Hepatocyte (in vitro differentiated cells): ENCODE results near the gene DBX2.

Experiments
- EZH2 ChIP-seq: fragments of 200-600 bp; sonication (generic); IDR thresholded peaks from 2 replicates; pipeline ENCODE4 v1.6.1; 2016; ENCODE audit warnings: antibody characterized with exemption, mild to moderate bottlenecking, borderline replicate concordance
- EZH2phosphoT487 ChIP-seq: fragments of 200-600 bp; sonication (generic); IDR thresholded peaks from one replicate; pipeline ENCODE4 v1.6.1; 2018; ENCODE audit warnings: antibody characterized with exemption, mild to moderate bottlenecking, low read depth, moderate library complexity; ENCODE audit not compliant: unreplicated experiment, severe bottlenecking
- TF ChIP-seq, protein P1 (sequence below): fragments of 200-600 bp; sonication (generic); IDR thresholded peaks from 2 replicates; pipeline ENCODE4 v1.5.1; 2016; ENCODE audit warnings: antibody characterized with exemption, mild to moderate bottlenecking; ENCODE audit not compliant: poor library complexity

DNA sequence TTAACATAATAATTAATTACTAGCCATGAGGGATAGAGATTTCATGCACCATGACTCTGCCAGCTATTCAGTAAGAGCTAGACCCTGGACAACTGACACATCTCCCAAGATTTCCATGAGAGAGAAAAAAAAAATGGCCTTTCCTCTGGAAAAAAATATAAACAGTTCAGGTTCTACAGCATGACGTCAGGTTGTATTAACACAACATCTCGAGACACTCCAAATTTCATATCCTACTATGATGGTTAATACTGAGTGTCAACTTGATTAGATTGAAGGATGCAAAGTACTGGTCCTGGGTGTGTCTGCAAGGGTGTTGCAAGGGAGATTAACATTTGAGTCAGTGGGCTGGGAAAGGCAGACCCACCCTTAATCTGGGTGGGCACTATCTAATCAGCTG lies 11.1 kb downstream of the DBX2 start:
- TF ChIP-seq, protein P1, sequence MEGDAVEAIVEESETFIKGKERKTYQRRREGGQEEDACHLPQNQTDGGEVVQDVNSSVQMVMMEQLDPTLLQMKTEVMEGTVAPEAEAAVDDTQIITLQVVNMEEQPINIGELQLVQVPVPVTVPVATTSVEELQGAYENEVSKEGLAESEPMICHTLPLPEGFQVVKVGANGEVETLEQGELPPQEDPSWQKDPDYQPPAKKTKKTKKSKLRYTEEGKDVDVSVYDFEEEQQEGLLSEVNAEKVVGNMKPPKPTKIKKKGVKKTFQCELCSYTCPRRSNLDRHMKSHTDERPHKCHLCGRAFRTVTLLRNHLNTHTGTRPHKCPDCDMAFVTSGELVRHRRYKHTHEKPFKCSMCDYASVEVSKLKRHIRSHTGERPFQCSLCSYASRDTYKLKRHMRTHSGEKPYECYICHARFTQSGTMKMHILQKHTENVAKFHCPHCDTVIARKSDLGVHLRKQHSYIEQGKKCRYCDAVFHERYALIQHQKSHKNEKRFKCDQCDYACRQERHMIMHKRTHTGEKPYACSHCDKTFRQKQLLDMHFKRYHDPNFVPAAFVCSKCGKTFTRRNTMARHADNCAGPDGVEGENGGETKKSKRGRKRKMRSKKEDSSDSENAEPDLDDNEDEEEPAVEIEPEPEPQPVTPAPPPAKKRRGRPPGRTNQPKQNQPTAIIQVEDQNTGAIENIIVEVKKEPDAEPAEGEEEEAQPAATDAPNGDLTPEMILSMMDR: no peak
- TF ChIP-seq EZH2 (no peak), EZH2phosphoT487 (no peak)
